ENCODE measurements around the gene RRP8.

Gene RRP8

GRCh38 chr11:6603287-6604080, at the start of gene RRP8, which contains the start of gene ILK:
RRP8 (minus strand) TSS chr11:6603616; CDS start chr11:6603502, 114 bp downstream.
ILK (plus strand) TSS chr11:6603774; CDS start chr11:6604272, 498 bp downstream.
- Mint-ChIP-seq H3K27me3 (no peaks in the 10 kb centered on the region), H3K4me3 (no peak within 1 kb of the TSS), H3K27ac (no peak within 1 kb of the TSS), H3K9me3 (no peaks in the 10 kb centered on the region), H3K36me3 (peaks cover 40% of the 10 kb centered on the region), H3K4me1 (no peaks in the 10 kb centered on the region)
- peak; percentile 92 for DNase-seq
- CTCF ChIA-PET, result interaction anchor here (0.9 to 7.2 kb wide), 14 partner anchors 10 to 224 kb away, joined by 3 to 66 read pairs (median 6); partner anchors contain the start of genes MRPL17, TAF10 and TPP1

GRCh38 chr11:6653097-6653496, 49.7 kb upstream of the RRP8 start:
- Mint-ChIP-seq H3K4me3 (no peak overlapping the region), H3K9me3 (no peaks in the 10 kb centered on the region), H3K27ac (no peak overlapping the region), H3K27me3 (peaks cover 16% of the 10 kb centered on the region), H3K4me1 (peaks cover 5% of the 10 kb centered on the region), H3K36me3 (no peaks in the 10 kb centered on the region)
- CTCF ChIA-PET, result interaction anchor here (2.0 kb wide), 1 partner anchor 15 kb away, joined by 7 read pairs; no protein-coding TSS in a partner anchor
- DNase-seq, result no peak

- H3K4me3 Mint-ChIP-seq, result no peak overlapping the region
- H3K4me1 Mint-ChIP-seq, result peaks cover 5% of the 10 kb centered on the region
- DNase-seq, result no peak
- no peaks in the 10 kb centered on the region for H3K9me3 Mint-ChIP-seq
- no peaks in the 10 kb centered on the region for H3K36me3 Mint-ChIP-seq
- no peak overlapping the region for H3K27ac Mint-ChIP-seq
- H3K27me3 Mint-ChIP-seq, result peaks cover 15% of the 10 kb centered on the region
- CTCF ChIA-PET, result interaction anchor here (0.7 to 2.0 kb wide), 2 partner anchors 16 to 18 kb away, joined by 3 to 7 read pairs; no protein-coding TSS in a partner anchor
Observed at GRCh38 chr11:6652182-6652581, 48.8 kb upstream of the RRP8 start.

GRCh38 chr11:6650980-6651379, 47.6 kb upstream of the RRP8 start:
- Mint-ChIP-seq H3K27ac (no peak overlapping the region), H3K27me3 (peaks cover 3% of the 10 kb centered on the region), H3K4me1 (peaks cover 1% of the 10 kb centered on the region), H3K4me3 (no peak overlapping the region), H3K36me3 (no peaks in the 10 kb centered on the region), H3K9me3 (no peaks in the 10 kb centered on the region)
- no peak for DNase-seq
- CTCF ChIA-PET, result no interaction called here

GRCh38 chr11:6650104-6650503, 46.7 kb upstream of the RRP8 start:
- Mint-ChIP-seq H3K9me3 (no peaks in the 10 kb centered on the region), H3K36me3 (no peaks in the 10 kb centered on the region), H3K4me1 (no peaks in the 10 kb centered on the region), H3K27ac (no peak overlapping the region), H3K4me3 (no peak overlapping the region), H3K27me3 (no peaks in the 10 kb centered on the region)
- CTCF ChIA-PET, result interaction anchor here (0.6 to 0.8 kb wide), 2 partner anchors 45 to 68 kb away, joined by 3 read pairs; no protein-coding TSS in a partner anchor
- DNase-seq, result no peak

GRCh38 chr11:6648501-6648900, 45.1 kb upstream of the RRP8 start:
- Mint-ChIP-seq H3K36me3 (no peaks in the 10 kb centered on the region), H3K4me1 (no peaks in the 10 kb centered on the region), H3K4me3 (no peak overlapping the region), H3K9me3 (no peaks in the 10 kb centered on the region), H3K27ac (no peak overlapping the region), H3K27me3 (no peaks in the 10 kb centered on the region)
- no peak for DNase-seq
- CTCF ChIA-PET, result interaction anchor here (1.1 kb wide), 1 partner anchor 107 kb away, joined by 3 read pairs; no protein-coding TSS in a partner anchor

- no peak for DNase-seq
- Mint-ChIP-seq H3K4me3 (no peak overlapping the region), H3K27ac (no peak overlapping the region), H3K36me3 (no peaks in the 10 kb centered on the region), H3K27me3 (no peaks in the 10 kb centered on the region), H3K4me1 (no peaks in the 10 kb centered on the region), H3K9me3 (no peaks in the 10 kb centered on the region)
- CTCF ChIA-PET, result interaction anchor here (1.3 to 1.6 kb wide), 3 partner anchors 9 to 43 kb away, joined by 4 to 5 read pairs (median 4); no protein-coding TSS in a partner anchor
Observed at GRCh38 chr11:6647836-6648235, 44.4 kb upstream of the RRP8 start.

- no peaks in the 10 kb centered on the region for H3K36me3 Mint-ChIP-seq
- H3K27me3 Mint-ChIP-seq, result no peaks in the 10 kb centered on the region
- CTCF ChIA-PET, result interaction anchor here (1.3 to 1.6 kb wide), 3 partner anchors 10 to 42 kb away, joined by 4 to 5 read pairs (median 4); no protein-coding TSS in a partner anchor
- H3K9me3 Mint-ChIP-seq, result no peaks in the 10 kb centered on the region
- peak; percentile 63 for DNase-seq
- H3K4me1 Mint-ChIP-seq, result no peaks in the 10 kb centered on the region
- H3K4me3 Mint-ChIP-seq, result no peak overlapping the region
- no peak overlapping the region for H3K27ac Mint-ChIP-seq
Observed at GRCh38 chr11:6646918-6647679, 43.7 kb upstream of the RRP8 start.

- CTCF ChIA-PET, result interaction anchor here (1.3 to 1.6 kb wide), 3 partner anchors 11 to 42 kb away, joined by 4 to 5 read pairs (median 4); no protein-coding TSS in a partner anchor
- H3K4me1 Mint-ChIP-seq, result no peaks in the 10 kb centered on the region
- H3K4me3 Mint-ChIP-seq, result no peak overlapping the region
- DNase-seq, result no peak
- no peaks in the 10 kb centered on the region for H3K9me3 Mint-ChIP-seq
- H3K27ac Mint-ChIP-seq, result no peak overlapping the region
- H3K36me3 Mint-ChIP-seq, result no peaks in the 10 kb centered on the region
- H3K27me3 Mint-ChIP-seq, result no peaks in the 10 kb centered on the region
Observed at GRCh38 chr11:6646576-6646917, 43.1 kb upstream of the RRP8 start.

GRCh38 chr11:6646071-6646470, 42.7 kb upstream of the RRP8 start:
- H3K4me1 Mint-ChIP-seq, result no peaks in the 10 kb centered on the region
- no peak overlapping the region for H3K27ac Mint-ChIP-seq
- DNase-seq, result no peak
- no peaks in the 10 kb centered on the region for H3K27me3 Mint-ChIP-seq
- CTCF ChIA-PET, result interaction anchor here (1.6 kb wide), 1 partner anchor 41 kb away, joined by 4 read pairs; no protein-coding TSS in a partner anchor
- no peak overlapping the region for H3K4me3 Mint-ChIP-seq
- no peaks in the 10 kb centered on the region for H3K36me3 Mint-ChIP-seq
- H3K9me3 Mint-ChIP-seq, result no peaks in the 10 kb centered on the region

- no peaks in the 10 kb centered on the region for H3K9me3 Mint-ChIP-seq
- CTCF ChIA-PET, result interaction anchor here (1.3 kb wide), 1 partner anchor 24 kb away, joined by 3 read pairs; no protein-coding TSS in a partner anchor
Observed at GRCh38 chr11:6642957-6643356, 39.5 kb upstream of the RRP8 start.

GRCh38 chr11:6640985-6641701, 37.7 kb upstream of the RRP8 start:
- H3K4me3 Mint-ChIP-seq, result no peak overlapping the region
- CTCF ChIA-PET, result interaction anchor here (1.1 kb wide), 1 partner anchor 37 kb away, joined by 3 read pairs; the partner anchor contains the start of gene ILK
- H3K9me3 Mint-ChIP-seq, result no peaks in the 10 kb centered on the region
- H3K4me1 Mint-ChIP-seq, result peaks cover 4% of the 10 kb centered on the region
- no peak for DNase-seq
- H3K27ac Mint-ChIP-seq, result no peak overlapping the region
- no peaks in the 10 kb centered on the region for H3K36me3 Mint-ChIP-seq
- no peaks in the 10 kb centered on the region for H3K27me3 Mint-ChIP-seq

More at GRCh38 chr11:6642957-6643356, 39.5 kb upstream of the RRP8 start:
- no peaks in the 10 kb centered on the region for H3K27me3 Mint-ChIP-seq
- H3K27ac Mint-ChIP-seq, result no peak overlapping the region
- peaks cover 4% of the 10 kb centered on the region for H3K4me1 Mint-ChIP-seq
- H3K4me3 Mint-ChIP-seq, result no peak overlapping the region
- H3K36me3 Mint-ChIP-seq, result no peaks in the 10 kb centered on the region
- DNase-seq, result no peak

- Mint-ChIP-seq H3K27ac (no peak overlapping the region), H3K4me3 (no peak overlapping the region), H3K9me3 (no peaks in the 10 kb centered on the region), H3K27me3 (no peaks in the 10 kb centered on the region), H3K4me1 (peaks cover 4% of the 10 kb centered on the region), H3K36me3 (no peaks in the 10 kb centered on the region)
- DNase-seq, result no peak
- CTCF ChIA-PET, result no interaction called here
Observed at GRCh38 chr11:6640036-6640984, 36.9 kb upstream of the RRP8 start.
